ENCODE measurements around the gene PAQR8.
"Not testable (repeated sequence)": the region's sequence is repeated elsewhere in the genome, so short reads cannot be mapped to it uniquely, and the experiment has no call there.

PAQR8 gene

GRCh38 chr6:52416629-52417151 lies 54.7 kb downstream of the PAQR8 start:
- DNase-seq: no peak

- no peak for DNase-seq
These were observed 55.7 kb downstream of the PAQR8 start for GRCh38 chr6:52417675-52418111.

GRCh38 chr6:52418606-52419005 lies 56.7 kb downstream of the PAQR8 start:
- DNase-seq: no peak

- peak; percentile 99 for DNase-seq
These were observed 58.1 kb downstream of the PAQR8 start, which contains the start of gene EFHC1 for GRCh38 chr6:52419809-52420667. Gene EFHC1, plus strand, starts transcription at chr6:52420342. Its CDS starts 69 bp downstream, at chr6:52420411.

- no peak for DNase-seq
These were observed 58.9 kb downstream of the PAQR8 start for GRCh38 chr6:52420668-52421358.

- DNase-seq: no peak
These were observed 60.2 kb downstream of the PAQR8 start for GRCh38 chr6:52422156-52422555.

- DNase-seq: no peak
These were observed 61.5 kb downstream of the PAQR8 start for GRCh38 chr6:52423448-52423847.

- DNase-seq: no peak
These were observed 62.0 kb downstream of the PAQR8 start for GRCh38 chr6:52423971-52424381.

GRCh38 chr6:52424513-52424912 lies 62.6 kb downstream of the PAQR8 start:
- no peak for DNase-seq

- DNase-seq: no peak
These were observed 64.7 kb downstream of the PAQR8 start for GRCh38 chr6:52426667-52427066.

- DNase-seq: not testable (repeated sequence)
These were observed 71.3 kb downstream of the PAQR8 start for GRCh38 chr6:52433294-52433693.

- no peak for DNase-seq
These were observed 73.4 kb downstream of the PAQR8 start for GRCh38 chr6:52435345-52435744.

GRCh38 chr6:52438926-52439325 lies 77.0 kb downstream of the PAQR8 start:
- DNase-seq: no peak

- DNase-seq: no peak
These were observed 92.6 kb downstream of the PAQR8 start for GRCh38 chr6:52454556-52454955.

- DNase-seq: no peak
These were observed 95.1 kb downstream of the PAQR8 start for GRCh38 chr6:52457096-52457495.

Data from activated CD8-positive, alpha-beta memory T cell treated with anti-CD3 and anti-CD28 coated beads for 24 hours (primary cell).